ENCODE data around the gene ARHGAP36.

- TF ChIP-seq, protein P1, sequence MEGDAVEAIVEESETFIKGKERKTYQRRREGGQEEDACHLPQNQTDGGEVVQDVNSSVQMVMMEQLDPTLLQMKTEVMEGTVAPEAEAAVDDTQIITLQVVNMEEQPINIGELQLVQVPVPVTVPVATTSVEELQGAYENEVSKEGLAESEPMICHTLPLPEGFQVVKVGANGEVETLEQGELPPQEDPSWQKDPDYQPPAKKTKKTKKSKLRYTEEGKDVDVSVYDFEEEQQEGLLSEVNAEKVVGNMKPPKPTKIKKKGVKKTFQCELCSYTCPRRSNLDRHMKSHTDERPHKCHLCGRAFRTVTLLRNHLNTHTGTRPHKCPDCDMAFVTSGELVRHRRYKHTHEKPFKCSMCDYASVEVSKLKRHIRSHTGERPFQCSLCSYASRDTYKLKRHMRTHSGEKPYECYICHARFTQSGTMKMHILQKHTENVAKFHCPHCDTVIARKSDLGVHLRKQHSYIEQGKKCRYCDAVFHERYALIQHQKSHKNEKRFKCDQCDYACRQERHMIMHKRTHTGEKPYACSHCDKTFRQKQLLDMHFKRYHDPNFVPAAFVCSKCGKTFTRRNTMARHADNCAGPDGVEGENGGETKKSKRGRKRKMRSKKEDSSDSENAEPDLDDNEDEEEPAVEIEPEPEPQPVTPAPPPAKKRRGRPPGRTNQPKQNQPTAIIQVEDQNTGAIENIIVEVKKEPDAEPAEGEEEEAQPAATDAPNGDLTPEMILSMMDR (IDR thresholded peaks at IDR 0.05; ENCODE audit: borderline replicate concordance, extremely low read depth, low read length, poor library complexity, severe bottlenecking): no peak
- no peak for TF ChIP-seq EZH2 (IDR thresholded peaks at IDR 0.05; ENCODE audit: borderline replicate concordance, low read depth, low read length, severe bottlenecking)
Measured at GRCh38 chrX:131053076-131053475, 5.1 kb upstream of the ARHGAP36 start.

Measured in DND-41 (cell line).